HG03095 (cell line): ENCODE data around the gene RBL1.
A peak's percentile ranks its signal among the peaks of the same experiment; 100 is the strongest.
"Not testable (repeated sequence)": the region's sequence is repeated elsewhere in the genome, so short reads cannot be mapped to it uniquely, and the experiment has no call there.

Source experiments
- ATAC-seq: cut with Tn5 transposase; IDR thresholded peaks from one replicate; pipeline ENCODE4 v1.9.1; 2021; ENCODE audit warnings: moderate library complexity; ENCODE audit not compliant: unreplicated experiment

RBL1 gene, protein sequence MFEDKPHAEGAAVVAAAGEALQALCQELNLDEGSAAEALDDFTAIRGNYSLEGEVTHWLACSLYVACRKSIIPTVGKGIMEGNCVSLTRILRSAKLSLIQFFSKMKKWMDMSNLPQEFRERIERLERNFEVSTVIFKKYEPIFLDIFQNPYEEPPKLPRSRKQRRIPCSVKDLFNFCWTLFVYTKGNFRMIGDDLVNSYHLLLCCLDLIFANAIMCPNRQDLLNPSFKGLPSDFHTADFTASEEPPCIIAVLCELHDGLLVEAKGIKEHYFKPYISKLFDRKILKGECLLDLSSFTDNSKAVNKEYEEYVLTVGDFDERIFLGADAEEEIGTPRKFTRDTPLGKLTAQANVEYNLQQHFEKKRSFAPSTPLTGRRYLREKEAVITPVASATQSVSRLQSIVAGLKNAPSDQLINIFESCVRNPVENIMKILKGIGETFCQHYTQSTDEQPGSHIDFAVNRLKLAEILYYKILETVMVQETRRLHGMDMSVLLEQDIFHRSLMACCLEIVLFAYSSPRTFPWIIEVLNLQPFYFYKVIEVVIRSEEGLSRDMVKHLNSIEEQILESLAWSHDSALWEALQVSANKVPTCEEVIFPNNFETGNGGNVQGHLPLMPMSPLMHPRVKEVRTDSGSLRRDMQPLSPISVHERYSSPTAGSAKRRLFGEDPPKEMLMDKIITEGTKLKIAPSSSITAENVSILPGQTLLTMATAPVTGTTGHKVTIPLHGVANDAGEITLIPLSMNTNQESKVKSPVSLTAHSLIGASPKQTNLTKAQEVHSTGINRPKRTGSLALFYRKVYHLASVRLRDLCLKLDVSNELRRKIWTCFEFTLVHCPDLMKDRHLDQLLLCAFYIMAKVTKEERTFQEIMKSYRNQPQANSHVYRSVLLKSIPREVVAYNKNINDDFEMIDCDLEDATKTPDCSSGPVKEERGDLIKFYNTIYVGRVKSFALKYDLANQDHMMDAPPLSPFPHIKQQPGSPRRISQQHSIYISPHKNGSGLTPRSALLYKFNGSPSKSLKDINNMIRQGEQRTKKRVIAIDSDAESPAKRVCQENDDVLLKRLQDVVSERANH

GRCh38 chr20:37095599-37096414, at the start of gene RBL1:
Gene RBL1 (minus strand): TSS chr20:37095997. CDS start chr20:37095928, 69 bp downstream.
- ATAC-seq: peak; percentile 73

DNA sequence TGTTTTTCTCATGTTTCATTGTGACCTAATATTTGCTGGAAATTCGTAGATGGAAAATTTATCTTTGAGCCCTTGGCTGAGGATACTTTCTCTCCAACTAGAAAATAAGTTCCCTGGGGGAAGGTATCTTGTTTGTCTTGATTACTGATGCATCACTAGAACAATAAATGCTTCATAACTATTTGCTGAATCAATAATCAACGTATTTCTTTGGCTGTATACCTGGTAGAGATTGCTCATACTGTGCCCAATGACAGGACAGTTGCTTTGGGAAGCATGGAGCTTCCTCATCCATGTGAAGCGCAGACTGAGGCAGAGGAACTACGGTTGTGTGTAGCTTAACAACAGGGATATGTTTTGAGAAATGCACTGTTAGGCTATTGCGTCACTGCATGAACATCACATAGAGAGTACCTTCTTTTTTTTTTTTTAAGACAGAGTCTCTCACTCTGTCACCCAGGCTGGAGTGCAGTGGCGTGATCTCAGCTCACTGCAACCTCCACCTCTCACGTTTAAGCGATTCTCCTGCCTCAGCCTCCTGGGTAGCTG, 49.1 kb upstream of the RBL1 start:
- ATAC-seq: no peak

DNA sequence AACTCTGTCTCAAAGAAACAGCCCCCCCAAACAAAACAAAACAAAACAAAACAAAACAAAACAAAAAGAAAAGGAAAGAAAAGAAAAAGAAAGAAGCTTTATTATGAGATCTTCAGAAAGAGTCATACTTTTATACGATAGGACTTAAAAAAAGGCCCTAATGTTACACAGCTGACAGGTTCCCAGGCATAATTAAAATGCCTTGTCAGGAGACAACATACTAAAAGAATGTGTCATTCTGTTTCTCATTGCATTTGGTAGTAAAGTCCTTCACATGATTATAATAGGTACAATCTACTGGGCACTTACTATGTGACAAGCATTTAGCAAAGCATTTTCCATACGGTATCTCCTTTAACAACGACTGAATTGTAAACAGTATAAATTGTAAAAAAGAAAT, 46.9 kb upstream of the RBL1 start:
- ATAC-seq: no peak

DNA sequence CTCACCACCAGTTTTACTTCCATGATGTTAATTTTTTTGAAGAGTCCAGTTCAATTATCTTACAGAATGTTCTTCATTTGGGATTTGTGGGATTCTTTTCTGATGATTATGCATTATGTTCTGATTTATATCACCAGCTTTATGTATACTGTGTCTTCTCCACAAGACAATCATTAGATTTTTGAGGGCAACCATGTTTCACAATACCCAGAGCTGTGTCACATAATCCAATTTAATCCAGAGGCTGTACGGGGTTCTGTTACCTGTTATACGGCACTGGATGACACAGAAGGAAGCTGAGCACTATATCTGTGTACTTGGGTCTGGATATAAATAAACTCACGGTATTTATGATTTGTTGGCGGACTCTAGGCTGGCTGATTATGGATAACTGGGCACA, 41.8 kb upstream of the RBL1 start:
- no peak for ATAC-seq

DNA sequence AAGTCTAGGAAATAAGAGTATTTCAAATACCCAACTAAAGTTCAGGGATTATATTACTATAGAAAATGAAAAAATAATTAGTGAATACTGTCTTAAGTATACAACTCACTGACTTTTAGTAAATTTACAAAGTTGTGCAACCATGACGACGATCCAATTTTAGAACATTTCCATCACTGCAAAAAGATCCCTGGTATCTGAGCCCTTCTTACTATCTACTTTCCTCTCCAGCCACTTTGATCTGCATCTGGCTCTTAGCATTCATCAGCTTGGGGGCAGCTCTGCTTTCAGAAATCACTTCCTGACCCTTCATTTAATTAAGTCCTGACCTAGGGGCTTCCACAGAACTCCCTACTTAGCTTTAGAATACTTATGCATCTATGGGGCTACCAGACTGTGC, 38.2 kb upstream of the RBL1 start:
- no peak for ATAC-seq

- no peak for ATAC-seq
These were observed 35.7 kb upstream of the RBL1 start for GRCh38 chr20:37131486-37131885.

- no peak for ATAC-seq
These were observed 33.0 kb upstream of the RBL1 start for GRCh38 chr20:37128803-37129202.

DNA sequence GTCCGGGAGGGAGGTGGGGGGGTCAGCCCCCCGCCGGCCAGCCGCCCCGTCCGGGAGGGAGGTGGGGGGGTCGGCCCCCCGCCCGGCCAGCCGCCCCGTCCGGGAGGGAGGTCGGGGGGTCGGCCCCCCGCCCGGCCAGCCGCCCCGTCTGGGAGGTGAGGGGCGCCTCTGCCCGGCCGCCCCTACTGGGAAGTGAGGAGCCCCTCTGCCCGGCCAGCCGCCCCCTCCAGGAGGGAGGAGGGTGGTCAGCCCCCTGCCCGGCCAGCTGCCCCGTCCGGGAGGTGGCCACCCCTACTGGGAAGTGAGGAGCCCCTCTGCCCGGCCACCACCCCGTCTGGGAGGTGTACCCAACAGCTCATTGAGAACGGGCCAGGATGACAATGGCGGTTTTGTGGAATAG, 30.5 kb upstream of the RBL1 start:
- ATAC-seq: not testable (repeated sequence)

- no peak for ATAC-seq
These were observed 27.6 kb upstream of the RBL1 start for GRCh38 chr20:37123441-37123840.

- ATAC-seq: no peak
These were observed 24.7 kb upstream of the RBL1 start for GRCh38 chr20:37120497-37120896.

- no peak for ATAC-seq
These were observed 23.7 kb upstream of the RBL1 start for GRCh38 chr20:37119356-37120036.

- ATAC-seq: no peak
These were observed 18.2 kb upstream of the RBL1 start for GRCh38 chr20:37114012-37114411.

DNA sequence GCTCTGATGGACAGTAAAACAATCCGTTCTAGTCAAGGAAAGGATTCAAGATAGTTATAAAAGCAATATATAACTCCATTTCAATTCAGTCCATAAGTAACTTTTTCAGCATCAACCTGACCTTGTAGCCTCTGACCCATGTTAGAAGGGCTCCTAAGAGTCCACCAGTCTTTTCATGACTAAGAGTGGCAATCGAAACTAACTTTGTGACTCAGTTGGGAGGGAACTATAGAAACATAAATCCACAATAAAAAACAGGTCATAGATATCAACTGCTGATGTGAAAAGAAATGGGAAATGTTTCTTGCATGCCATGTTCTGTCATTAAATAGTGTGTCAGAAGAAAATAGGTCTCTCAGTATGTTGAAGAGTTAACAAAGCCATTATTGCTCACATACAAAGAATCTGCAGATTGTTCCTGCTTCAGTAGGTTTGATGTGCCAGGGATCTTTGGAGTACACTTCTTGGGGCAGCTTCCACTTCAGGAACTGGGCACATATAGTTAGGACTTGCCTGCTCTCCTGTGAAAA, 16.2 kb upstream of the RBL1 start:
- ATAC-seq: no peak

DNA sequence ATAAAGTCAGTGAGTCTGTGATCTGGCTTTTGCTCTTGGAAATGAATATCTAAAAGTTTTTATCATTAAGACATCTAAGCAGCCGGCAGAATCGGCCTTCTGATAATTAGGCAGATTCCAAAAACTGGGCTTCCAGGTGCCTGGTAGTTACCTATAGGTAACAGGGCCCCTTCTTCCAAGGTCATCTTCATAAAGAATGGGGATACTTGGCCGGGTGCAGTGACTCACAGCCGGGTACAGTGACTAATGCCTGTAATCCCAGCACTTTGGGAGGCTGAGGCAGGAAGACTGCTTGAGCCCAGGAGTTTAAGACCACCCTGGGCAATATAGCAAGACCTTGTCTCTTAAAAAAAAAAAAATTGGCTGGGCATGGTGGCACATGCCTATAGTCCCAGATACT, 12.9 kb upstream of the RBL1 start:
- ATAC-seq: no peak

GRCh38 chr20:37102571-37102970, 6.8 kb upstream of the RBL1 start:
- no peak for ATAC-seq

DNA sequence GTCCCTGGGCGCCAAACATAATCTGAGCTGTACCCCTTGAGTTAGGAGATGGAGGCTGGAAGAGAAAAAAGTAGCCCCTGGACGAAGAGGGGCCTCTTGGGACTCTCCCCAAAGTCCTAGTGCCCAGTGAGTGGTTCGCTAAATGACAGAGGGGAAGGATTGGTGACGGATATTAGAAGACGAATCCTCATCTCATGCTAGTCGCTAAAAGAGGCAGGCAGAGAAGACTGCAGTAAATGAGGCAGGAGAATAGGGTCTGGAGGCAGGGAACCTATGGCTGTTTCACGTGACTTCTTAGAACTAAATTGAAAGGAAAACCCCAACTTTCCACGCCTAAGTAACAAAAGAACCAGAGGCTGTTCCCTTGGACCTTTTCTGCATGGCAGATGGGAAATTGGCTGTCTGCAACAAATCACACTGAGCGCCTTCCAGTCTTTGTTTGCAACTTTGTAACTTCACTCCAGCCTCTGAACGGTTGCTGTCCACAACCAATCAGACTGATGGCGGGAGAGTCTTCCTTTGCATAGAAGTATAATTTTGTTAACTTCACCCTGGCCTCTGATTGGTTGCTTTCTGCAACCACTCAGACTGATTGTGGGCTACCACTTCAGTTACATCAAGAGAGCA, 731 bp upstream of the RBL1 start:
- ATAC-seq: no peak

DNA sequence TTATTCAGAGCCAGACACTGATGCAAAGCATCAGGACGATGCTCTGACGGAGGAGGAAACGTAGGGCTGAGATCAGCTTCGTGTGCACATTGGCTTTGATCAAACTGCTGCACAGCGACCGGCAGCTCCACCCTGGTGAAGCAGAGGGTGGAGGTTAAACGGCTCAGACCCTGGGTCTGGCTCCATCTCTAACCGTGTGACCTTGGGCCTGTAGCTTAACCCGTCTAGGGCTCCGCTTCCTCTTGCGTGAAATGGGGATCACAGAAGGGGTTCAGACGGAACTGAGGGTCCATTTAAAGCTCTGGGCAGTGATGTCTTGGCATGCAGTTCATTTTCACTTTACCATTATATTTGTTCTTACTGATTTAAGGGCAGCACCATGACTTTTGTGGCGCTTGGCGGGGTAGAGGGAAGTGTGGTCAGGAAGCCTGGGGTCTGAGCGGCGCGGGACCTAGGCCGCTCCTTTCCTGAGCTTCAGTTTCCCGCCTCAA, 644 bp downstream of the RBL1 start:
- peak; percentile 17 for ATAC-seq

DNA sequence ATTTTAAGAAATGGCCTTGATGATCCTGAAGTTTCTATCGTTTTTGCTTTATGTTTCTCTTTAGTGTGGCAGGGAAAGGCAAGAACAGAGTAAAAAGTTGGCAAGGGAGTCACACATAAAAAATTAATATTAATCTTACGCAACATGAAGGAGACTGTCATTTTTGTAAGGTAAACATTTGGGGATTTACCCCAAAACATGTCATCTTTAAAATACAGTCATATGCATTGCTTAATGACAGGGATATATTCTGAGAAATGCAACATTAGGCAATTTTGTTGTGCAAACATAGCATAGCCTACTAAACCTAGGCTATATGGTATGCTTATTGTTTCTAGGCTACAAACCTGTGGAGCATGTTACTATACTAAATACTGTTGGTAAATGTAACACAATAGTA, 5.4 kb downstream of the RBL1 start:
- ATAC-seq: no peak

- ATAC-seq: no peak
These were observed 14.0 kb downstream of the RBL1 start for GRCh38 chr20:37081717-37082289.
